Mucosa of descending colon (tissue), 3 donors: Measurements from ENCODE around the gene MLC1. TPM values are rescaled to one million over a fixed set of nuclear protein-coding genes. Genes with fewer than 3 reads are reported as not detected.

Experiments
- ATAC-seq: fragments of 200-7000 bp; cut with Tn5 transposase; one replicate; pipeline ENCODE4 v1.9.1; 2020; ENCODE audit warnings: mild to moderate bottlenecking, moderate library complexity
- DNase-seq, 3 donors: peaks; one replicate each; pipeline ENCODE4 v3.0.0-alpha.2; 2020
- H3K36me3 ChIP-seq: fragments of 200-600 bp; one replicate; pipeline ENCODE4 v1.8.0; 2021; ENCODE audit warnings: low read depth, mild to moderate bottlenecking
- H3K4me1 ChIP-seq: fragments of 200-600 bp; one replicate; pipeline ENCODE4 v1.8.0; 2021; ENCODE audit warnings: low read depth, mild to moderate bottlenecking
- H3K4me3 ChIP-seq: fragments of 200-600 bp; one replicate; pipeline ENCODE4 v1.8.0; 2021; ENCODE audit warnings: mild to moderate bottlenecking
- H3K9me3 ChIP-seq: fragments of 200-600 bp; one replicate; pipeline ENCODE4 v1.8.0; 2021; ENCODE audit warnings: mild to moderate bottlenecking
- intact Hi-C, 2 donors: fragments of 100-400 bp; cut with DNase I in 1 of 2; cut with micrococcal nuclease in 1 of 2; formaldehyde crosslinking; loops; one replicate each; pipeline versions ENCODE4 v1.11.0 to v1.11.1; 2022; cut with DNase I, micrococcal nuclease
- total RNA-seq, 3 donors: library from RNA; stranded (reverse); fragmentation: NEBNext Ultra II Directional in 2 of 3; extraction: Animal tissue kit (Norgen Biotek cat#: 25700) in 2 of 3; gene quantifications; one replicate each; pipeline versions ENCODE4 v1.2.1 to v1.2.4, GENCODE V29; 2021 to 2023
- TF ChIP-seq, protein P1 (sequence below): fragments of 200-600 bp; IDR thresholded peaks from one replicate; pipeline ENCODE4 v1.8.0; 2022; ENCODE audit warnings: antibody characterized with exemption, mild to moderate bottlenecking
- donor health status: DM: no; HTN: no; CAD: no; lungs with moderate emphysema.
- donor health status: DM: no; HTN: no; CAD: no.
- donor health status: DM: no; HTN: yes; CAD: no.

The MLC1 gene
- total RNA-seq, 3 donors from 2014 or later, result 0.16 TPM; not detected in 2

DNA sequence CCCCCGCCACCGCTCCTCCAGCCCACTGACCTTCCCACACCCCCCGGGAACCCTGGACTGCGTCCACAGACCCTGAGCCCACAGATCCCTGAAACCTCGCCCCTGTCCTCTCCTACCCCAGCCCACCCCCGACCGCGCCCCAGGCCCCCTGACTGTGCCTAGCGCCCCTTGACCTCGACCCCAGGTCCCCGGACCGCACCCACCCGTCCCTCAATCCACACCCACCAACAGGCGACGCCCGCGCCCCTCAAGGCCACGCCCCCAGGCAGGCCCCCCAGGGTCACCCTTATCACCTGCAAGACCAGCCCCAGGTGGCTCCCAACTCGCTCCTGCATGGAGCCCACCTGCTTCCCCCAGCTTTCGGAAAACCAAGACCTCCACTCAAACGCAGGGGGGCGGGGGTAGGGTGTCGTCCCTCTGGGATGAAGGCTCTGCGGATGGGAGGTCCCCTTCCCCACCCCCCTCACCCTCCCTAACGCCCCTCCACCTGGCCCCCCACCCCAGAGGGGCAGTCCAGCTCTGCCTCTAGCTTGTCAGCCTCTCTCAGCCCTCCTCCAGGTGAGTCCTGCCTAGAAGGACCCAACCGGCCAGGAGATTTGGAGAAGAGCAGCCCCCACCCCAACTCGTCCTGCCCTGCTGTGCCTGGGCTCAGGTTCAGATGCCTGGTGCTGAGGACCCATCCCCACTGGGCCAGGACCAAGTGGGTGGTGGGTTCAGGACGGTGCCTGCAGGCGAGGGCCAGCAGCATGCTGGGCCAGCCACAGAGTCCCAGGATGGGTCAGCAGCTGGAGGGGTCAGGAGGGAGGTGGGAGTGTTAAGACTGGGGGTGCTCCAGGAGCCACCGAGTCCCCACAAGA lies 69.5 kb downstream of the MLC1 start:
- TF ChIP-seq, protein P1, sequence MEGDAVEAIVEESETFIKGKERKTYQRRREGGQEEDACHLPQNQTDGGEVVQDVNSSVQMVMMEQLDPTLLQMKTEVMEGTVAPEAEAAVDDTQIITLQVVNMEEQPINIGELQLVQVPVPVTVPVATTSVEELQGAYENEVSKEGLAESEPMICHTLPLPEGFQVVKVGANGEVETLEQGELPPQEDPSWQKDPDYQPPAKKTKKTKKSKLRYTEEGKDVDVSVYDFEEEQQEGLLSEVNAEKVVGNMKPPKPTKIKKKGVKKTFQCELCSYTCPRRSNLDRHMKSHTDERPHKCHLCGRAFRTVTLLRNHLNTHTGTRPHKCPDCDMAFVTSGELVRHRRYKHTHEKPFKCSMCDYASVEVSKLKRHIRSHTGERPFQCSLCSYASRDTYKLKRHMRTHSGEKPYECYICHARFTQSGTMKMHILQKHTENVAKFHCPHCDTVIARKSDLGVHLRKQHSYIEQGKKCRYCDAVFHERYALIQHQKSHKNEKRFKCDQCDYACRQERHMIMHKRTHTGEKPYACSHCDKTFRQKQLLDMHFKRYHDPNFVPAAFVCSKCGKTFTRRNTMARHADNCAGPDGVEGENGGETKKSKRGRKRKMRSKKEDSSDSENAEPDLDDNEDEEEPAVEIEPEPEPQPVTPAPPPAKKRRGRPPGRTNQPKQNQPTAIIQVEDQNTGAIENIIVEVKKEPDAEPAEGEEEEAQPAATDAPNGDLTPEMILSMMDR, result no peak
- Histone ChIP-seq H3K4me1 (peaks cover 5% of the 10 kb centered on the region), H3K36me3 (no peaks in the 10 kb centered on the region), H3K9me3 (no peaks in the 10 kb centered on the region), H3K4me3 (no peak overlapping the region)
- DNase-seq, result peak in 1 of 3 donors; percentile 23
- ATAC-seq, result no peak
- intact Hi-C loops, result no loop called here

DNA sequence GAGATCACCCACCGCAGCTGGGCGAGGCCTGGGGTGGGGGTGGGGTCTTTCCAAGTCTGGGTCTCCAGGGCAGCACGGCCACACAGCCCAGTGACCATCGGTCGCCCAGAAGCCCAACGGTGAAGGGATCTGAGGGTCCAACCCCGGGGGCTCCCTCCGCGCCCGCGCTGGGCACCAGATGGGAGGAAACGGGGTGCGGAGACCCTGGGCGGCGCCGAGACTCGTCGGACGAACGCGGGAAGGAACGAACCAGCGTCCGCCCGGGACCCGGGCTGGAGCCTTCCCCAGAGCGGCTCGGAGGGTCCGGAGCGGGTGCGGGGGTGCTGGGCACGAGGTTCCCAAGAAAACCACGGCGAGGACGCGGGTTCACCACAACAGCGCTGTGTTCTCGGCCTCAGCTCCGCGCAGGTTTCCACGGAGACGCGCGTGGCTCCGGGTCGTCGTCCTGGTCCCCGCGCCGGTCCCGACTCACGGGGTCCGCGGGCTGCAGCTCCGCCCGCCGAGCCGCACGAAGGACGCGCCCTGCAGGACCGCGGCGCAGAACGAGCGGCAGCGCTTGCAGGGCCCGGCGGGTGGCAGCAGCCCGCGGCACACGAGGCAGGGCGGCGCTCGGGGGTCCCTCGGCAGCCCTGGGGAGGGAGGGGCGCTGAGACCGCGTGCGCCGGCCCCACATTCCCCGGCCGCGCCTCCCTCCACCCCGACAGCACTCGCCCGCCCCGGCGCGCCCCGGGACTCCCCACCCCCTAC lies 70.4 kb downstream of the MLC1 start:
- TF ChIP-seq, protein P1, result no peak
- ATAC-seq, result no peak
- peaks cover 9% of the 10 kb centered on the region for H3K4me1 ChIP-seq
- intact Hi-C loops, result no loop called here
- no peak overlapping the region for H3K4me3 ChIP-seq
- no peaks in the 10 kb centered on the region for H3K36me3 ChIP-seq
- no peaks in the 10 kb centered on the region for H3K9me3 ChIP-seq
- no peak for DNase-seq

DNA sequence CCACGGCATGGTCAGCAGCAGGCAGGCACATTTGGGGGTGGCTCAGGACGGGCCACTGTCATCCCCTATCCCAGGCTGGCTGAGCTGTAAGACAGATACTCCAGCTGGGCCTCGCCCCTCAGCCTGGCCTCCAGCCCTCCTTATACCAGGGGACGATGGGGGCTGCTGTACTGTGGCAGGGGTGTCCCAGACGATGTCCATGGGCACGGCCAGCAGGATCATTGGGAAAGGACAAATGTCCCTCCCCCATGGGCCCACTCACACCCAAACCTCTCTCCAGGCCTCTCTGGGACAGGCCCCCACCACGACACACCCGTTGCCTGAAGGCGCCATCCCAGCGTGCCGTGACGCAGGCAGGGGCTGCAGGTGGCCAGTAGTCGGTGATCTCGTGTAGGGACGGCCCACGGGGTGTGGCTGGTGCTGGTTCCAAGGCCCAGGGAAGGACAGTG lies 71.1 kb downstream of the MLC1 start:
- intact Hi-C loops, result no loop called here
- ATAC-seq (no peak), DNase-seq (peak in 1 of 3 donors; percentile 25)
- TF ChIP-seq, protein P1, result no peak
- H3K4me3 ChIP-seq, result no peak overlapping the region
- H3K4me1 ChIP-seq, result peaks cover 9% of the 10 kb centered on the region
- H3K36me3 ChIP-seq, result no peaks in the 10 kb centered on the region
- H3K9me3 ChIP-seq, result no peaks in the 10 kb centered on the region

DNA sequence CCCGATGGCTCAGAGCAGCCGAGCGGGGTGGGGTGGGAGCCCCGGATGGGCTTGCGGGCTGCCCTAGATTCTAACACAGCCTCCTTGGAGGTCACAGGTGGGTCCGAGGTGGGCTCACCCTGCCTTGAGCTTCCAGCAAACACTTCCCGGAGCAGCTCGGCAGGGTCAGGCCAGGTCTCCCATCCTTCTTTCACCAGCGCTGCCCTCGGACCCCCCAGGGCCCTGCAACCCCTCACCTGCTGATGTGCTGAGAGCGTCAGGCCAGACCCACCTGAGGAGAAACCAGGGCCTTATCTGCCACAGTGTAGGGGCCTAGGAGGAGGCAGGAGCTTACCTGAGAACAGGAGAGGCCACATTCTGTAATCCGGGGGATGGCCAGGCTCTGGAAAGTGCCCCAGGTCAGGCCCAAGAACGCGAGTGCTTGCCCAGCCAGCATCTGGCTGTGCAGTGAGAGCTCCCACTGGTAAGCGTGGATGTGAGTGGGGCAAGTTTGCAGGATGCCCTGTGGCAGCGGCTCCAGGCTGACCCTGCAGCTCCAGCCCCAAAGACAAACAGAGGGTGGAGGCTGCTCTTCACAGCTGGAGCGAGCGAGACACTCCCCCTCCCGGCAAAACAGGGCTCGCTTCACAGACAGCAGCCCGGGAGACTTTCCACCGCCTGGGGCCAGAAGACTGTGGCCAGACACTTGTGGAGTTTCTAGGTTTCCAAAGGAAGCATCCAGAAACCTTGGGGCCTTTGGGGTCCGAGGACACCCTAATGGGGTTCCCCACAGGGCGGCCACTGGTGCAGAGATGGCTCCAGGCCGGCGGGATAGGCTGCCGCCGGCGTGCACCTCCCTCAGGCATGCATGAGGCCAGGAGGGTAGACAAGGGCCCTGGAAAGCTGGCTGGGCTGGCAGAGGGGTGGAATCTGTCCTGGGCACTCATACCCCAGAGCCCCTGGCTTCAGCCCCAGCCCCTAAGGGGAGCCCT lies 72.7 kb downstream of the MLC1 start, which contains the start of gene IL17REL:
TSS of gene IL17REL (minus strand) at position 555 of the 971 bp plus-strand sequence. CDS start at position 436, 119 bp downstream.
- Histone ChIP-seq H3K9me3 (no peaks in the 10 kb centered on the region), H3K4me1 (peaks cover 9% of the 10 kb centered on the region), H3K4me3 (no peak within 1 kb of the TSS), H3K36me3 (no peaks in the 10 kb centered on the region)
- TF ChIP-seq, protein P1, result no peak
- intact Hi-C loops, result no loop called here
- ATAC-seq, result peak; percentile 74
- DNase-seq, result peak in 2 of 3 donors; percentile 53 to 54
